ENCODE results near the gene OR1C1. TPM values are rescaled to one million over a fixed set of nuclear protein-coding genes. Genes with fewer than 3 reads are reported as not detected.
"Not testable (repeated sequence)": the region's sequence is repeated elsewhere in the genome, so short reads cannot be mapped to it uniquely, and the experiment has no call there.

The OR1C1 gene
- total RNA-seq, 2 experiments from 2014 or later: not detected

DNA sequence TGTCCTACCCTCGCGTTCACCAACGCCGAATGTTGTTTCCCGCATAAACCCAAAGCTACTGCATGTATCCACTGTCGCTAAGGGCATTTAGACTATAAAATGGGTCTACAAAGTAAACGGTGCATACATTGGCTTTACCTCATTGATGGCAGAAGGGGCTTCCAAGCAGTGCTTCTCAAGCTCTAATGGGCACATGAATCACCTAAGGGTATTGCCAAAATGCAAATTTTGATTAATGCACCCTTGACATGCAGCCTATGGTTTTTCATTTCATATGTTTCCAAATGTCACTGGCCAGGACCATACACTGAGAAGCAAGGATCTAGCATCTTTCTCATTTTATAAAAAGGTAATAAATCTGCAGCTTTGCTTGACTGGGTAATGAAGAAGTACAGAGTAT, 46.6 kb downstream of the OR1C1 start:
- Mint-ChIP-seq H3K9me3 (ENCODE audit: low read depth) (peaks cover 2% of the 10 kb centered on the region), H3K4me3 (no peak overlapping the region)
- no peak for ATAC-seq

GRCh38 chr1:247710681-247711080, 49.7 kb downstream of the OR1C1 start:
- CTCF ChIA-PET, DNase-seq: not testable (repeated sequence)

More for the DNA sequence above, 46.6 kb downstream of the OR1C1 start:
- Mint-ChIP-seq H3K36me3 (no peaks in the 10 kb centered on the region), H3K27ac (no peak overlapping the region), H3K27me3 (no peaks in the 10 kb centered on the region), H3K4me1 (no peaks in the 10 kb centered on the region)
- no peak for DNase-seq
- CTCF ChIA-PET: no interaction called here

More at GRCh38 chr1:247710681-247711080, 49.7 kb downstream of the OR1C1 start:
- not testable (repeated sequence) for H3K9me3 Mint-ChIP-seq (ENCODE audit: low read depth); H3K36me3 Mint-ChIP-seq; H3K4me1 Mint-ChIP-seq; H3K4me3 Mint-ChIP-seq; H3K27ac Mint-ChIP-seq; ATAC-seq; H3K27me3 Mint-ChIP-seq

Other genes with a start within 250 kb of the OR1C1 start
- not detected for gene OR2C3, start 224.1 kb downstream of the OR1C1 start, total RNA-seq
- gene GCSAML, start 211.4 kb downstream of the OR1C1 start, total RNA-seq: not detected
- gene OR2G2, start 172.2 kb downstream of the OR1C1 start, total RNA-seq: not detected
- gene OR2G3, start 155.0 kb downstream of the OR1C1 start, total RNA-seq: not detected
- not detected for gene OR13G1, start 80.8 kb downstream of the OR1C1 start, total RNA-seq
- not detected for gene OR6F1, start 43.9 kb downstream of the OR1C1 start, total RNA-seq
- not detected for gene OR14K1, start 21.9 kb downstream of the OR1C1 start, total RNA-seq
- gene OR14A2, start 12.4 kb downstream of the OR1C1 start, total RNA-seq: not detected
- not detected for gene OR14A16, start 63.6 kb upstream of the OR1C1 start, total RNA-seq
- gene OR11L1, start 81.3 kb upstream of the OR1C1 start, total RNA-seq: not detected
- gene TRIM58, start 96.6 kb upstream of the OR1C1 start, total RNA-seq: under 1 TPM in 1 of 2 experiments, not detected in 1; 0.45 TPM
- gene OR2W3, start 135.0 kb upstream of the OR1C1 start, total RNA-seq: not detected
- not detected for gene OR2T8, start 159.7 kb upstream of the OR1C1 start, total RNA-seq
- gene OR2AJ1, start 164.3 kb upstream of the OR1C1 start, total RNA-seq: not detected
- gene OR2L8, start 188.3 kb upstream of the OR1C1 start, total RNA-seq: not detected
- not detected for gene OR2AK2, start 204.7 kb upstream of the OR1C1 start, total RNA-seq

Measured in activated CD8-positive, alpha-beta memory T cell treated with anti-CD3 and anti-CD28 coated beads, Interleukin-2, amount 10 ng/mL, durations not matched to agents 7 days and 5 days (primary cell).